H9 (cell line): Measurements from ENCODE around the gene AFMID. TPM values are rescaled to one million over a fixed set of nuclear protein-coding genes. Genes with fewer than 3 reads are reported as not detected.

ENCODE experiments used
- DNase-seq: peaks from one replicate; pipeline ENCODE4 v3.0.0-alpha.2; 2017
- H2AFZ ChIP-seq: one replicate; pipeline ENCODE4 v1.6.1; 2013; ENCODE audit warnings: mild to moderate bottlenecking, low read length, control low read depth, moderate library complexity
- H2AK5ac ChIP-seq: 2 replicates; pipeline ENCODE4 v1.6.1; 2013; ENCODE audit warnings: low read length, control low read depth, mixed read lengths; ENCODE audit not compliant: insufficient read length
- H2BK120ac ChIP-seq: one replicate; pipeline ENCODE4 v1.6.1; 2013; ENCODE audit warnings: low read depth, mild to moderate bottlenecking, low read length, control low read depth, inconsistent platforms; ENCODE audit not compliant: poor library complexity, severe bottlenecking
- H2BK12ac ChIP-seq: 2 replicates; pipeline ENCODE4 v1.6.1; 2013; ENCODE audit warnings: low read length, control low read depth, mixed read lengths, low read depth; ENCODE audit not compliant: insufficient read length
- H2BK15ac ChIP-seq: 2 replicates; pipeline ENCODE4 v1.6.1; 2013; ENCODE audit warnings: low read depth, low read length, control low read depth
- H2BK20ac ChIP-seq: one replicate; pipeline ENCODE4 v1.6.1; 2013; ENCODE audit warnings: low read depth, mild to moderate bottlenecking, low read length, control low read depth, inconsistent platforms; ENCODE audit not compliant: poor library complexity, severe bottlenecking
- H2BK5ac ChIP-seq: 2 replicates; pipeline ENCODE4 v1.6.1; 2013; ENCODE audit warnings: low read length, control low read depth, mixed read lengths; ENCODE audit not compliant: insufficient read length
- H3K14ac ChIP-seq: 2 replicates; pipeline ENCODE4 v1.6.1; 2013; ENCODE audit warnings: low read length, control low read depth; ENCODE audit not compliant: insufficient read depth
- H3K18ac ChIP-seq: 2 replicates; pipeline ENCODE4 v1.6.1; 2013; ENCODE audit warnings: low read depth, mild to moderate bottlenecking, mixed read lengths, low read length, control low read depth; ENCODE audit not compliant: insufficient read length
- H3K23ac ChIP-seq: 2 replicates; pipeline ENCODE4 v1.6.1; 2013; ENCODE audit warnings: low read length, control low read depth, mixed read lengths, low read depth; ENCODE audit not compliant: insufficient read length
- H3K23me2 ChIP-seq: 2 replicates; pipeline ENCODE4 v1.6.1; 2013; ENCODE audit warnings: low read depth, mild to moderate bottlenecking, mixed read lengths, low read length, control low read depth; ENCODE audit not compliant: insufficient read length, poor library complexity, severe bottlenecking
- H3K27ac ChIP-seq: 2 replicates; pipeline ENCODE4 v1.5.1; 2013; ENCODE audit warnings: low read length, control low read depth, mixed read lengths, low read depth; ENCODE audit not compliant: insufficient read length
- H3K27me3 ChIP-seq: 2 replicates; pipeline ENCODE4 v1.6.1; 2013; ENCODE audit warnings: low read length, control low read depth, inconsistent platforms; ENCODE audit not compliant: insufficient read depth
- H3K4ac ChIP-seq: 2 replicates; pipeline ENCODE4 v1.6.1; 2013; ENCODE audit warnings: low read depth, mild to moderate bottlenecking, control low read depth, inconsistent platforms, low read length, moderate library complexity
- H3K4me1 ChIP-seq: 2 replicates; pipeline ENCODE4 v1.6.1; 2013; ENCODE audit warnings: low read length, control low read depth, inconsistent platforms; ENCODE audit not compliant: insufficient read depth
- H3K4me2 ChIP-seq: 2 replicates; pipeline ENCODE4 v1.6.1; 2013; ENCODE audit warnings: low read length, control low read depth, mixed read lengths; ENCODE audit not compliant: insufficient read length, insufficient read depth
- H3K56ac ChIP-seq: 2 replicates; pipeline ENCODE4 v1.6.1; 2013; ENCODE audit warnings: low read depth, mild to moderate bottlenecking, mixed read lengths, low read length, control low read depth; ENCODE audit not compliant: insufficient read length
- H3K79me1 ChIP-seq: 2 replicates; pipeline ENCODE4 v1.6.1; 2013; ENCODE audit warnings: low read depth, mild to moderate bottlenecking, moderate library complexity, low read length, control low read depth, inconsistent platforms; ENCODE audit not compliant: insufficient read depth, poor library complexity, severe bottlenecking
- H3K79me2 ChIP-seq: 2 replicates; pipeline ENCODE4 v1.6.1; 2013; ENCODE audit warnings: low read length, control low read depth, inconsistent platforms; ENCODE audit not compliant: insufficient read depth
- H3K9ac ChIP-seq: 2 replicates; pipeline ENCODE4 v1.6.1; 2013; ENCODE audit warnings: low read length, control low read depth, mixed read lengths; ENCODE audit not compliant: insufficient read length; ENCODE audit errors: extremely low read depth
- H3K9me3 ChIP-seq: one replicate; pipeline ENCODE4 v1.6.1; 2013; ENCODE audit warnings: low read depth, low read length, inconsistent platforms; ENCODE audit not compliant: control insufficient read depth
- H3T11ph ChIP-seq: one replicate; pipeline ENCODE4 v1.6.1; 2013; ENCODE audit warnings: mild to moderate bottlenecking, low read length, control low read depth, inconsistent platforms
- H4K20me1 ChIP-seq: one replicate; pipeline ENCODE4 v1.6.1; 2013; ENCODE audit not compliant: control insufficient read depth, insufficient read length, insufficient read depth
- H4K5ac ChIP-seq: 2 replicates; pipeline ENCODE4 v1.6.1; 2013; ENCODE audit warnings: low read depth, mild to moderate bottlenecking, mixed read lengths, low read length, control low read depth; ENCODE audit not compliant: insufficient read length
- H4K8ac ChIP-seq: replicated peaks from 2 replicates; pipeline ENCODE4 v1.6.1; 2013; ENCODE audit warnings: low read length, control low read depth, mixed read lengths, low read depth; ENCODE audit not compliant: insufficient read length
- H4K91ac ChIP-seq: 2 replicates; pipeline ENCODE4 v1.6.1; 2013; ENCODE audit warnings: low read depth, mild to moderate bottlenecking, moderate library complexity, mixed read lengths, low read length, control low read depth; ENCODE audit not compliant: insufficient read length
- H3K27ac Mint-ChIP-seq, 3 experiments: 2 replicates in 2 of 3; 3 replicates in 1 of 3; pipeline ENCODE4 v1.8.0; 2020 to 2021; ENCODE audit warnings: mixed read lengths in 3 of 3, mild to moderate bottlenecking in 1 of 3, moderate library complexity in 1 of 3
- H3K27me3 Mint-ChIP-seq: 2 replicates; pipeline ENCODE4 v1.8.0; 2021; ENCODE audit warnings: low read depth, mild to moderate bottlenecking, moderate library complexity, mixed read lengths
- H3K36me3 Mint-ChIP-seq, 3 experiments: 2 replicates in 2 of 3; 3 replicates in 1 of 3; pipeline ENCODE4 v1.8.0; 2020 to 2021; ENCODE audit warnings: low read depth in 3 of 3, mixed read lengths in 3 of 3; ENCODE audit not compliant: insufficient read depth in 1 of 3
- H3K4me1 Mint-ChIP-seq, 2 experiments: 2 replicates each; pipeline ENCODE4 v1.8.0; 2020; ENCODE audit warnings: mixed read lengths in 2 of 2
- H3K4me3 Mint-ChIP-seq, 2 experiments: 2 replicates in 1 of 2; 3 replicates in 1 of 2; pipeline ENCODE4 v1.8.0; 2020 to 2021; ENCODE audit warnings: mild to moderate bottlenecking in 2 of 2, mixed read lengths in 2 of 2, moderate library complexity in 1 of 2
- H3K9me3 Mint-ChIP-seq, 2 experiments: 2 replicates in 1 of 2; 3 replicates in 1 of 2; pipeline ENCODE4 v1.8.0; 2020; ENCODE audit warnings: mild to moderate bottlenecking in 2 of 2, mixed read lengths in 2 of 2, moderate library complexity in 1 of 2
- CTCF ChIP-seq: fragments of 200-600 bp; sonication (generic); conservative IDR thresholded peaks from 3 replicates; pipeline ENCODE4 v1.8.0; 2021; ENCODE audit warnings: antibody characterized with exemption, mild to moderate bottlenecking
- WGBS: extraction: QIAGEN DNeasy Blood & Tissue Kit; methylation state at CpG from one replicate; pipeline ENCODE4 v1.1.7; 2013; ENCODE audit warnings: missing lambda C conversion rate, low lambda C conversion rate, mixed read lengths; ENCODE audit not compliant: insufficient read length; ENCODE audit errors: extremely low coverage; 5-methylcytosine and 5-hydroxymethylcytosine counted together
- total RNA-seq: library from RNA; stranded (reverse); gene quantifications from 2 replicates; pipeline ENCODE4 v1.2.1, GENCODE V29; 2021

The AFMID gene
- total RNA-seq, 1 experiment from 2014 or later = 64.1 TPM

- peaks cover 8% of the 10 kb centered on the region for H3K79me1 ChIP-seq
- no peak within 1 kb of the TSS for H2BK120ac ChIP-seq
- H3K18ac ChIP-seq = peak within 1 kb of the TSS; percentile 27
- H3K23ac ChIP-seq = no peak within 1 kb of the TSS
- H4K8ac ChIP-seq = no peak within 1 kb of the TSS
- peaks cover 13% of the 10 kb centered on the region for H3K27me3 Mint-ChIP-seq
- H2BK15ac ChIP-seq = no peak within 1 kb of the TSS
- DNase-seq = peak; percentile 93
- H3K27ac ChIP-seq = no peak within 1 kb of the TSS
- H3T11ph ChIP-seq = no peak within 1 kb of the TSS
- no peak within 1 kb of the TSS for H4K91ac ChIP-seq
- H2BK5ac ChIP-seq = no peak within 1 kb of the TSS
- H3K9me3 ChIP-seq = no peaks in the 10 kb centered on the region
- H3K4me2 ChIP-seq = peak within 1 kb of the TSS; percentile 78
- H3K4me1 ChIP-seq = no peaks in the 10 kb centered on the region
- no peaks in the 10 kb centered on the region for H3K9me3 Mint-ChIP-seq
- H3K4ac ChIP-seq = no peak within 1 kb of the TSS
- no peak within 1 kb of the TSS for H2AFZ ChIP-seq
- peaks cover 3% of the 10 kb centered on the region for H4K20me1 ChIP-seq
- WGBS = no CpG with 5 or more reads among the region's 60 CpGs
- H2AK5ac ChIP-seq = no peak within 1 kb of the TSS
- no peak within 1 kb of the TSS for H2BK12ac ChIP-seq
- H3K4me1 Mint-ChIP-seq = peaks cover 10 to 11% of the 10 kb centered on the region in 2 experiments
- peaks cover 19 to 25% (median 21%) of the 10 kb centered on the region in 3 experiments for H3K36me3 Mint-ChIP-seq
- peak within 1 kb of the TSS in 2 of 3 experiments; percentile 96 to 99; a peak in 5 of 7 replicates for H3K27ac Mint-ChIP-seq
- no peak within 1 kb of the TSS for H3K56ac ChIP-seq
- H2BK20ac ChIP-seq = no peak within 1 kb of the TSS
- TF ChIP-seq CTCF = no peak
- no peaks in the 10 kb centered on the region for H3K27me3 ChIP-seq
- H3K9ac ChIP-seq = peak within 1 kb of the TSS; percentile 79
- peaks cover 8% of the 10 kb centered on the region for H3K23me2 ChIP-seq
- H3K4me3 Mint-ChIP-seq = peak within 1 kb of the TSS; percentile 95 to 97
- H4K5ac ChIP-seq = no peak within 1 kb of the TSS
- H3K79me2 ChIP-seq = peaks cover 12% of the 10 kb centered on the region; the same call in 1 of the 2 replicates
- no peak within 1 kb of the TSS for H3K14ac ChIP-seq
These were observed 27.0 kb downstream of the AFMID start, which contains the start of gene BIRC5 for GRCh38 chr17:78214016-78214705. Gene BIRC5 (plus strand): TSS chr17:78214253. CDS start chr17:78214317, 64 bp downstream.
